Ectodermal cell (in vitro differentiated cells): ENCODE measurements around the gene SRSF2. TPM values are rescaled to one million over a fixed set of nuclear protein-coding genes. Genes with fewer than 3 reads are reported as not detected.

Experiments used
- H3K27ac ChIP-seq: 2 replicates; pipeline ENCODE4 v1.7.0; 2013; ENCODE audit warnings: mild to moderate bottlenecking, low read depth, low read length; ENCODE audit not compliant: insufficient read depth, poor library complexity, severe bottlenecking
- H3K27me3 ChIP-seq: 2 replicates; pipeline ENCODE4 v1.7.0; 2013; ENCODE audit warnings: mild to moderate bottlenecking, low read length; ENCODE audit not compliant: insufficient read depth, control insufficient read depth, poor library complexity, severe bottlenecking
- H3K36me3 ChIP-seq: one replicate; pipeline ENCODE4 v1.7.0; 2013; ENCODE audit warnings: low read length; ENCODE audit not compliant: control insufficient read depth, insufficient read depth
- H3K4me1 ChIP-seq: one replicate; pipeline ENCODE4 v1.7.0; 2013; ENCODE audit warnings: low read length; ENCODE audit not compliant: control insufficient read depth, insufficient read depth
- H3K4me3 ChIP-seq: 2 replicates; pipeline ENCODE4 v1.7.0; 2013; ENCODE audit warnings: low read depth, low read length, control low read depth; ENCODE audit not compliant: insufficient read depth
- H3K9me3 ChIP-seq: 2 replicates; pipeline ENCODE4 v1.7.0; 2013; ENCODE audit warnings: mild to moderate bottlenecking, low read length, moderate library complexity; ENCODE audit not compliant: control insufficient read depth
- WGBS, 2 experiments: methylation state at CpG; one replicate each; pipeline ENCODE4 v1.1.7; 2013; ENCODE audit warnings: missing lambda C conversion rate in 2 of 2; 5-methylcytosine and 5-hydroxymethylcytosine counted together
- polyA plus RNA-seq, 4 experiments: library from polyadenylated mRNA; stranded (reverse); fragments of 50-300 nt; gene quantifications; one replicate each; pipeline ENCODE4 v1.2.3, GENCODE V29; 2013

Gene SRSF2, protein sequence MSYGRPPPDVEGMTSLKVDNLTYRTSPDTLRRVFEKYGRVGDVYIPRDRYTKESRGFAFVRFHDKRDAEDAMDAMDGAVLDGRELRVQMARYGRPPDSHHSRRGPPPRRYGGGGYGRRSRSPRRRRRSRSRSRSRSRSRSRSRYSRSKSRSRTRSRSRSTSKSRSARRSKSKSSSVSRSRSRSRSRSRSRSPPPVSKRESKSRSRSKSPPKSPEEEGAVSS
- 361 TPM for polyA plus RNA-seq (2013, experiment 1 of 4)
- 448 TPM for polyA plus RNA-seq (2013, experiment 2 of 4)
- polyA plus RNA-seq (2013, experiment 3 of 4), result 283 TPM
- 313 TPM for polyA plus RNA-seq (2013, experiment 4 of 4)

DNA sequence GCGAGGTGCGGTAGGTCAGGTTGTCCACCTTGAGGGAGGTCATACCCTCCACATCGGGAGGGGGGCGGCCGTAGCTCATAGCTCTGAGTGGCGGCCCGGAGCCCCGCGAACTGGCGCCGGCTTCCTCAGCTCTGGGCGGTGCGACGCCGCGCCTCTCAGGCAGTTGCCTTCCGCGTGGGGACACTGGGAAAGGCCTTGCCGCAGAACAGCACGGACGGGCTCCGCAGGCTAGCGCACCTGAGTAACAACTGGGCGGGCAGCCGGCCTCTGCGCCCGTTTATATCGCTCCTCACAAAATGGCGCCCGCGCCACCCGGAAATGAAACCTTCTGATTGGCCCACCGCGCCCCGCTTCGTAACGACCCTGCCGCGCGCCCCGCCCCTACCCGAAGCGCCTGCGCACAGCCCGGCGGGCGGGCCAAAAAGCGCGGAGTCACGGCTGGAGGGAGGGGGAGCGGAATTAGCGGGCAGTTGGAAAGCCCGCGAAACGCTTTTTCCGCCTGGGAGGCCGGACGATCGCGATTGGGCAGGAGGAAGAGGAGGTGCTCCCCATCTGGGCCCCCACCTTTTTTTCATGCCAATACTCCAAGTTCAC, at the start of gene SRSF2:
TSS of gene SRSF2 (minus strand) at position 250 of the 594 bp plus-strand sequence. CDS start at position 79, 171 bp downstream.
- WGBS, 2 experiments, result 0% methylated on average over 60 of the region's 60 CpGs
- Histone ChIP-seq H3K4me1 (peaks cover 21% of the 10 kb centered on the region), H3K27ac (peak within 1 kb of the TSS; percentile 99), H3K36me3 (peaks cover 25% of the 10 kb centered on the region), H3K4me3 (peak within 1 kb of the TSS; percentile 98), H3K9me3 (no peaks in the 10 kb centered on the region), H3K27me3 (no peaks in the 10 kb centered on the region)

DNA sequence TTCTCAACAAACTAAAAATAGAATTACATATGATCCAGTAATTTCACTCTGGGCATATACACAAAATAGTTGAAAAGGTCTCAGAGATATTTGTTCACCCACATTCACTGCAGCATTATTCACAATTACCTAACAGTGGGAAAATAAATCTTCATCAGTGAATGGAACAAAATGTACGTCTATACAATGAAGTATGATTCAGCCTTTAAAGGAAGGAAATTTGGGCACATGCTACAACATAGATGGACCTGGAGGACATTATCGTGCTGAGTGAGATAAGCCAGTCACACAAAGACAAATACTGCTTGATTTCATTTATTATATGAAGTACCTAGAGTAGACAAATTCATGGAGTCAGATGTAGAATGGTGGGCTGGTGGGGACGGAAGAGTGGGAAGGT, 47.8 kb upstream of the SRSF2 start:
- H3K4me1 ChIP-seq, result no peaks in the 10 kb centered on the region
- no peaks in the 10 kb centered on the region for H3K9me3 ChIP-seq
- no peak overlapping the region for H3K4me3 ChIP-seq
- WGBS, 2 experiments, result 92 to 100% methylated on average over 2 to 3 of the region's 3 CpGs
- H3K27ac ChIP-seq, result no peak overlapping the region
- no peaks in the 10 kb centered on the region for H3K27me3 ChIP-seq
- no peaks in the 10 kb centered on the region for H3K36me3 ChIP-seq

DNA sequence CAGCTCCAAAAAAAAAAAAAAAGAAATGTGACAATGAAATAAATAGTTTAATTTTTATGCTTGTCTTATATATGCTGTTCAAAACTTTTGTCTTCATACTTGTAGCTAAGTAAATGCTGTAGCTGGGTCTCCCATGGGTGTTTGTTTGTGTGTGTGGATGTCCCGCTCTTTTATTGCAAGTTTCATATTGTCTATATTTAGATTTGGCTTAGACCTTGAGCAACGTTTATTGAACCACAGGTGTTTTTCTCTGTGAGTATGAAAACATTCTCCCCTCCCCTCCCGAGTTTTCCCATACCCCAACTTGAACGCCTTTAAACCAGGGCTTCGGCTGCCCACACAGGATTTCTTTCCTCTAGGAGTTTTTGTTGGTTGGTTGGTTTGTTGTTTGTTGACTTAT, 46.0 kb upstream of the SRSF2 start:
- no peak overlapping the region for H3K4me3 ChIP-seq
- no peaks in the 10 kb centered on the region for H3K9me3 ChIP-seq
- no peaks in the 10 kb centered on the region for H3K27me3 ChIP-seq
- 85 to 92% methylated on average over 4 to 5 of the region's 5 CpGs for WGBS, 2 experiments
- no peaks in the 10 kb centered on the region for H3K4me1 ChIP-seq
- H3K27ac ChIP-seq, result no peak overlapping the region
- no peaks in the 10 kb centered on the region for H3K36me3 ChIP-seq

DNA sequence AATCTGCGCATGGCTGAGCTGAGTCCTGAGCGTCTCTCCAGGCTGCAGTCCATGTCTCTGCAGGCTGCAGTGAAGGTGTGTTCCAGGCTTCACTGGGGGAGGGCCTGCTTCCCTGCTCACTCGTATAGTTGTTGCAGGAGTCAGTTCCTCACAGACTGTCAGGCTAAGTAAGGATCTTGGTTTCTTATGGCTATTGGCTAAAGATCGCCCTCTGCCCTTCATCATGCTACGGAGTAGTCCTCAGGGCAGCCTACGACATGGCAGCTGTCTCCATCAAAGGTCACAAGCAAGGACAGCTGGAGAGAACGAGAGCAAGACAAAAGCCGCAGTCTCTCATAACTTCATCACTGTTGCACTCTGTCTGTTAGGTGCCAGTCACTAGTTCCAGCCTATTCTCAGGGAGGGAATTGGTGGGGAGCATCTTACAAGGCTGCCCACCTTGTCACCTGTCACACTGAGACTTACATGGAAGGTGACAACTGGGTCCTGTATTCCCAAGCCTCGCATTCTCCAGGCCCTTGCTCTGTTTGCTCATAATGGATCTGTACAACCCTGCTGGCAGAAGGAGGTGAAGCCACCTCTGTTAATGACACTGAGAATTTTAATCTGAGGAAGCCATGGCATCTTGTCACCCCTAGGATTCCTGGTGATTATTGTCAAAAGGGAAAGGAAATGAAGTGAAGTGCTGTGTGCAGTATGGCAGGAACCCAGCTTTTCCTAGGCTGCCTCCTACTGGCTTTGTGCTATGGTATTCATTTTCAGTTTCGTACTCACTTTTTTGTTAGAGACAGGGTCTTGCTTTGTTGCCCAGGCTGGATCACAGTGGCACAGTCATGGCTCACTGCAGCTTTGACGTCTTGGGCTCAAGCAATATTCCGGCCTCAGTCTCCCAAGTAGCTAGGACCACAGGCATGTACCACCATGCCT, 44.2 kb upstream of the SRSF2 start:
- Histone ChIP-seq H3K27ac (no peak overlapping the region), H3K9me3 (no peaks in the 10 kb centered on the region), H3K4me1 (no peaks in the 10 kb centered on the region), H3K4me3 (no peak overlapping the region), H3K27me3 (no peaks in the 10 kb centered on the region), H3K36me3 (peaks cover 3% of the 10 kb centered on the region)
- 89 to 91% methylated on average over 12 of the region's 12 CpGs for WGBS, 2 experiments

DNA sequence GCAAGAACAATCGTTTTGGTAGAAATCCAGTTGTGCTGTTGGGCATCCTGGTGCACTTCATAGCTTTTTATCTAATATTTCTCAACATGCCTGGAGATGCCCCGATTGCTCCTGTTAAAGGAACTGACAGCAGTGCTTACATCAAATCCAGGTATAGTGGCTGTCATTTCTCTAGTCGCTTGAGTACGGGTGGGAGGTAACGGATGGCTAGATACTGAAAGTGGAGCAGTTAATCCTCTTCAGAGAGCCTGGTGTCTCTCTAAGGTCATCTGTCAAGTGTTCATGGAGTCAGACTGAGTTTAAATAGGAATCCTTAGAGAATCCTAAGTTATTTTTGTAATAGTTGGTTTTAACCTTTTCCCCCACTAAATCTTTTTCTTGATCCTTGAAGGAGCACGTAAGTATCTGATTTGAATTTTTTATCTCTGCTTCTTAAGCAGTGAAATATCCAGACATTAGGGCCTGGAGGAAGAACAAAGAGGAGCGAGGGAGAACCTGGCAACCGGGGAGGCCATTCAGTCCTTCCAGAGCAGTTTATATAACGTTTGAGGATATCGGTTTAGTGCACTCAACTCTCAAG, 38.0 kb upstream of the SRSF2 start:
- Histone ChIP-seq H3K4me1 (no peaks in the 10 kb centered on the region), H3K4me3 (no peak overlapping the region), H3K9me3 (no peaks in the 10 kb centered on the region), H3K27ac (no peak overlapping the region), H3K36me3 (peaks cover 3% of the 10 kb centered on the region), H3K27me3 (no peaks in the 10 kb centered on the region)
- WGBS, 2 experiments, result 93 to 94% methylated on average over 10 of the region's 10 CpGs

DNA sequence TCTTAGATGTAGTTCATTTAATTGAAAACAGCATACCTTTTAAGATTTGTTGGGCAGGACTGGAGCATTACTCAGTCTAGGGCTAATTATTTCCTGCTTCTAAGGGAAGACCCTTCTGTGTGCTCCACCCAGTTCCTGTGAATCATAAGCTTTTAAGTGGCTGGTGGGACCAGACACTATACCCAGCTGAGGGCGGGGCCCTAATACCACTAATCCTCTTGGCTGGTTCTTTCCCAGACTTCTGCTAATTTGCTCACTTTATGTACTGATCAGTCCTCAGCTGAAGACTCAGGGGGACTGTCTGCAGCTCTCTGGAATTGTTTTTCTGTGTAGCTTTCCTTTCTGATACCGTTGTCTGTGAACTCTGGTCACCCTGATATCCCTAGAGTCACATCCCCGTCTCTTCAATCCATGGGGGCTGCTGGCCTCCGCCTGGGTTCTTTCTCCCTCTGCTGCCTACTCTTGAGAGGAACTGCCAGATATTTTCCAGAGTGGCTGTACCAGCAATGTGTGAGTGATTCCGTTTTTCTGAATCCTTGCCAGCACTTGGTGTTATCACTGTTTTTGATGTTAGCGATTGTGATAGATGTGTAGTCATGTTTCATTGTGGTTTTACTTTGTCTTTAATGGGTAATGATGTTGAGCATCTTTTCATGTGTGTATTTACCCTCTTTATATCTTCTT, 35.9 kb upstream of the SRSF2 start:
- H3K9me3 ChIP-seq, result no peaks in the 10 kb centered on the region
- no peak overlapping the region for H3K4me3 ChIP-seq
- H3K27ac ChIP-seq, result no peak overlapping the region
- WGBS, 2 experiments, result 94% methylated on average over 6 of the region's 6 CpGs
- H3K36me3 ChIP-seq, result peaks cover 3% of the 10 kb centered on the region
- H3K27me3 ChIP-seq, result no peaks in the 10 kb centered on the region
- no peaks in the 10 kb centered on the region for H3K4me1 ChIP-seq

DNA sequence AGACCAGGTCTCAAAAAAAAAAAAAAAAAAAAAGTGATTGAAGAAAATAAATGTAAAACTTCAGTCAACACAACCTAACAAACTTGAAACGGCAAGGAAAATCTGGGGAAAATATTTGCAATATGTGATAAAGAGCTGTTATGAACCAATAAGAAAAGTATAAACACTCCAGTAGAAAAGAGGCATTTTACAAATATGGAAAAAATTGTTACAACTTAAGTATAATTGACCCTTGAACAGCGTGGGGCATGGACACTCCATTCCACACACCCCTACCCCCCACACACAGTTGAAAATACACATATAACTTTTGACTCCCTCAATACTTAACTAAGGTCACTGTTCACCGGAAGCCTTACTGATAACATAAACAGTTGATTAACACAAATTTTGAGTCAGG, 21.4 kb upstream of the SRSF2 start:
- no peaks in the 10 kb centered on the region for H3K9me3 ChIP-seq
- no peaks in the 10 kb centered on the region for H3K27me3 ChIP-seq
- 84 to 93% methylated on average over 2 to 3 of the region's 3 CpGs for WGBS, 2 experiments
- no peaks in the 10 kb centered on the region for H3K4me1 ChIP-seq
- H3K36me3 ChIP-seq, result peaks cover 3% of the 10 kb centered on the region
- H3K4me3 ChIP-seq, result no peak overlapping the region
- no peak overlapping the region for H3K27ac ChIP-seq

DNA sequence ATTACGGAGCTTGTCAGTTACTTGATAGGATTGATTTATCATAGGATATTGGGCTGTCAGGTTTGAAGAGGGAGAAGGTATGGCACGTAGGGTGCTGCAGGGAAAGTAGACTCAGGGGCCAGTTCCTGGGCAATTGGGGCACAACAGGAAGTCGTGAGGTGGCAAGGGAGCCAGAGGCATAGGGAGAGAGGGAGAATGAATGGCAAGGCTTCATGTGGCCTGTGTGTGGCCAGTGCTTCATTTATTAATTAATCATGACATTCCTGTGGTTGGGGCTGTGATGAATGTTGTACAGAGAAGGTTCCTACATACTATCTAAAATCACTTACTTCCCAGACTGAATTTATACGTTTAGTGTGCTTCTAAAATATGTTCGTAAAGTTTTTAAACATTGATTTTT, 20.1 kb upstream of the SRSF2 start:
- H3K4me3 ChIP-seq, result no peak overlapping the region
- no peaks in the 10 kb centered on the region for H3K27me3 ChIP-seq
- no peak overlapping the region for H3K27ac ChIP-seq
- H3K36me3 ChIP-seq, result peaks cover 3% of the 10 kb centered on the region
- H3K9me3 ChIP-seq, result no peaks in the 10 kb centered on the region
- WGBS, 2 experiments, result 95 to 96% methylated on average over 5 of the region's 5 CpGs
- H3K4me1 ChIP-seq, result no peaks in the 10 kb centered on the region

DNA sequence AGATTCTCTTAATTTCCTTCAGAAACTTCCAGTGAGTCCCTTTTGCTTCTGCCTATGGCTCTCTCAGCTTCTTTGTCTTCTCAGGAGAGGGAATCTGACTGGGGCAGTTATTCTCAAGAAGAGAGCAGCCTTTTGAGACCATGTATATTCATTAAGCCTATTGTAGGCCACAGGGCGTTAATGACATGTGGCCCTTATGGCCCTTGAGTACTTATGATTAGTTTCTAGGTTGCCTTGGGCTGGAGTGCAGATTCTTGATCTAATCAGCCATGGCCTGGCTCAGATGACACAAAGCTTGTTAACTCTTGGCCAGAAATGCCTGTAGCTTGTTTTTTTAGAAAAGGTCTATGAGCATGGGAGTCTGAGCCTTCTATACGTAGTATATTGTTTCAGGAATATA, 18.2 kb upstream of the SRSF2 start:
- Histone ChIP-seq H3K4me3 (no peak overlapping the region), H3K9me3 (no peaks in the 10 kb centered on the region), H3K27ac (no peak overlapping the region), H3K27me3 (no peaks in the 10 kb centered on the region), H3K36me3 (peaks cover 3% of the 10 kb centered on the region), H3K4me1 (no peaks in the 10 kb centered on the region)
- WGBS, 2 experiments, result 89 to 97% methylated on average over 1 of the region's 2 CpGs
